HG02678 (cell line): Measurements from ENCODE around the gene UBE2F.

Source experiments
- ATAC-seq: cut with Tn5 transposase; IDR thresholded peaks from one replicate; pipeline ENCODE4 v1.9.1; 2021; ENCODE audit warnings: mild to moderate bottlenecking, moderate library complexity; ENCODE audit not compliant: unreplicated experiment

The UBE2F gene

DNA sequence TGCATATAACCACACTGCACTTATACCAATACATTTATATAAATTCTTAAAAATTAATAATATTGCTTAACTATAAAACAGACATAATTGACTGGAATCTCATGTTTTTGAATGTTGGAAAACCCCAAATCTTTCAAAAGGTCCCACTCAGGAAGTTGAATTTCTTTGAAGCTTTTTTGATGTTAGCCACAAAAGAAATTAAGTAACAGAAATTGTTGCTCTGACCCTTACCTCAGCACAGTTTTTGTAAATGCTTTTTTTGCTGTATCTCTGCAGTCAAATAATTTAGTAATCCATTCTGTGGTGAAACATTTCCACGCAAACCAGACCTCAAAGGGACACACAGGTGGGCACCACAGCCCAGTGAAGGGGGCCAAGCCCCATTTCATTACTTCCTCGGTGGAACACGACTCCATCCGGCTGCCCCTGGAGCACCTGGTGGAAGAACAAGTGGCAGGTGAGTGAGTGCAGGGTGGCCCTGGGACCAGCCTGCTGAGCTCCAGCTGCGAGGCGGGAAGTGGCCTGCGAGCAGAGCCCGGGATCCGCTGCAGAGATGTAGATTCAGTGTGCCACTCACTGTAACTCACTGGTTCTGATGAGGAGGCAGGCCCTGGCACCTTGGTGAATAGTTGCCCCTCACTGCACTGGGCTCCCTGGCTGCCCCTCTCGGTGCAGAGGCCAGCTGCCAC is 102.4 kb downstream of the UBE2F start:
- ATAC-seq = no peak

DNA sequence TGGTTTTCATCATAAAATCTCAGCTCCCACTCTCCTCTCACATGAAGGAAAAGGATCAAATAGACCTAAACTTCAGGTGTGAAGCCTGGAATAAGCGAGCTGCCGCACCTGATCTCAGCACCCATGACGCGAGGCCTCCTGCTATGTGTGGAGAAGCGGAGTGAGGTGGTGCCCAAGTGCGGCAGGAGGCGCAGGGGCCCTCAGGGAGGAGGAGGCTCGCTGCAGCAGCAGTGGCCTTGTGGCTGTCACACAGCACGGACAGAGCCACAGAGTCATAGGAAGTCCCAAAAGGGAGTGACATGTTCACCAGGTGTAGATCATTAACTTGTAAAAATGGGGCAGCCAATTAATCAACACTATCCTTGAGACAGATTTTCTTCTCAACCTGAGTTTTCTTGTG is 103.1 kb downstream of the UBE2F start:
- no peak for ATAC-seq

GRCh38 chr2:238075397-238075796 is 108.6 kb downstream of the UBE2F start:
- no peak for ATAC-seq

DNA sequence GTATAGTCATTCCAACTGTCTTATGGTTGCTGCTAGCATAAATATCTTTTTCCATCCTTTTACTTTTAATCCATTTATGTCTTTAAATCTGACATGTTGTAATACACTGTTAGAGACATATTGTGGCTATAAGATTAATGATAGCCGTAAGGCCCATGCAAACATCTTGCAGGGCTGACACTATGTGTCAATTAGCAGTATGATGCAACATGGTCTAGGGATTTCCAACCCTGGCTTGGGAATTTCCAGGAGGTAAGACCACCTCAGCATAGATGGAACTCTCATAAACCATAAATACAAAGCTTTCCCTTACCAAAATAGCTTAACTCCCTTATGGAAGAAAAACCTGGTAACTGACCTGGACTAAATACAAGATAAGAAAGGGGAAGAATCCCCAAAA is 110.5 kb downstream of the UBE2F start:
- no peak for ATAC-seq

GRCh38 chr2:238079874-238080327 is 113.1 kb downstream of the UBE2F start:
- no peak for ATAC-seq

GRCh38 chr2:238080518-238080917 is 113.7 kb downstream of the UBE2F start:
- no peak for ATAC-seq

DNA sequence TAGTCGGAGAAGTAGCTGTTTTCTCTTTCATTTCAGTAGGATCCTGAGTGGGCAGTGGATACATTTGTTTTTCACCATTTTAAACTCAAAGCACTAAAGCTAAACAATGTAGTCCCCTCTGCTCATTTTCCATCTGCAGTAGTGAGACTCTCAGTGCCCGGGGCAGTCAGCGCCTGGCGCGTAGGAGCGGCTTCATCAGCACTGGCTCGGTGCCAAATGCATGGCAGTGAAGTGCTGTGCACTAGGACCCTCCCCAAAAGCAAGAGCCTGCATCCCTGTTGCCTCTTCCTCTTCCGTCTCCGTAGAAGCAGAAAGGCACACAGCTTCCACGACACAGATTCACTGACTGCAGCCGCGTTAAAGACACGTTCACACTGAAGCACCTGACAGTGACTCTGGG is 114.3 kb downstream of the UBE2F start:
- ATAC-seq = no peak

DNA sequence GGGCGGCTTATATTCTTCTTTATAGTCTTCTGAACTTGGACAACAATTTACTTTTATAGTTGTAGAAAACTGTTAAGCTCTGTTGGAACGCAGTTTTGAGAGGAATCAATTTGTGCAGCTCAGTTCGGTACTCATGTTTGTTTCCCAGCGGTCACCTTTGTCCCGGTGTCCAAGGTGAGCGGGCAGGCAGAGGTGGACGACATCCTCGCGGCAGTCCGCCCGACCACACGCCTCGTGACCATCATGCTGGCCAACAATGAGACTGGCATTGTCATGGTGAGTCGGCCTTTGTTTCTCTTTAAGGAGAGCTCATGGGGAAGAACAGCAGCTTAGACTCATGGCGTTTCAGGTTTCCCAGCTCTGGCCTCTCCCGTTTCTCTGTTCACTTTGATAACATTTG is 114.7 kb downstream of the UBE2F start:
- no peak for ATAC-seq

DNA sequence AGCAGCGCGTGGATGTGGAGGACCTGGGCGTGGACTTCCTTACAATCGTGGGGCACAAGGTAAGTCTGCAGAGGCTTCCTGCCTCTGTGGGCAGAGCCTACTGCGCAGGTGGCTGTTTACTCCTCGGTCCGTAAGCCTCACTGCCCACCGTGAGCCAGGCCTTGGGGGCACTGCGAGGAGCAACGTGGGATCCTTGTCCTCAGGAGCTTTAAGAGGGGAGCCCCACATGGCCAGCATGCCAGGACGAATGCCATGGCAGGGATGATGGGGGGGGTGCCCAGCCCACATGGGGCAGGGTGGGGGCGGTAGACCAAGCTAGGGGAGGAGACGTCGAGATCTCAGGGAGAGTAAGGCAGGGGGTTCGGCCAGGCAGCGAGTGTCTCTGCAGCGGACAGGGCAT is 115.3 kb downstream of the UBE2F start:
- no peak for ATAC-seq

GRCh38 chr2:238082827-238083226 is 116.0 kb downstream of the UBE2F start:
- no peak for ATAC-seq

- no peak for ATAC-seq
These were observed 117.1 kb downstream of the UBE2F start for GRCh38 chr2:238083919-238084318.

DNA sequence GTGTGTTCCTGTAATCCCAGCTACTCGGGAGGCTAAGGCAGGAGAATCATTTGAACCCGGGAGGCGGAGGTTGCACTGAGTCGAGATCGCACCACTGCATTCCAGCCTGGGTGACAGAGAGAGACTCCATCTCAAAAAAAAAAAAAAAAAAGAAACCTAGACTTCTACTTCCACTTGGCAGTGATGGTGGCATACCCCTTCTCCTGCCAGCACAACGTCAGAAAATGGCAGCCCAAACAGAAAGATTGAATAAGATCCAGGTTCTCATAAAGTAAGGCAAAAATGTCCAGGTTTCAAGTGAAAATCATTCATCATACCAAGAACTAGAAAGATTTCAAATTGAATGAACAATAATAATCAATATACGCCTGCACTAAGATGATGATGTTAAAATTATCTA is 117.9 kb downstream of the UBE2F start:
- no peak for ATAC-seq

GRCh38 chr2:238085899-238086298 is 119.1 kb downstream of the UBE2F start:
- no peak for ATAC-seq

- no peak for ATAC-seq
These were observed 120.4 kb downstream of the UBE2F start for GRCh38 chr2:238087211-238087610.

- no peak for ATAC-seq
These were observed 124.1 kb downstream of the UBE2F start for GRCh38 chr2:238090887-238091286.

DNA sequence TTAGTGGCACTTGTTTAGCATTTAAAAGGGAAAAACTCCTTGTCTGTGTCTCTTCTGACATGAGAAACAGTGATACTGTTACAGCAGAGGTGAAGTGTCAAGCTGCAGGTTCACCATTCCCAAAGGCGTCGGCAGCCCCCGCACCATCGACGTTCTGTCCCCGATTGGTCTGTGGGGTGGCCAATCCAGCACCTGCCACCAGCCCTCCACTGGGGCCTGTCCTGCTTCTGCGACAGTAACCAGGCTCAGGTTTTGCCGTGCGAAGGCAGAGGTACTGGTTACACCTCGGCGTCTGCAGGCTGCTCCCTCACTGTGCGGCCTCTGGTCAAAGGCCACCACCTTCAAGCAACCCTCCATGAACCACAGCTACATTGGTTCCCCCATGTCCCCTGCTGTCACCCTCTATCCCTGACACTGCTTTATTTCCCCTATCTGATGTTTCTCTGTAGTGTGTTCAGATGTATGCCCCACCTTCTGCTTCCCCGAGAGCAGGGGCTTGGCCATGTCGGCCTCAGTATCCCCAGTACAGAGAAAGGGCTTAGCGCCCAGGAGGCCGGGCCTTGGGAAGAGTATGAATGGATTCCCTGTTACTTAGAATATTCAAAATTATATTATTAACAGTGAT is 124.7 kb downstream of the UBE2F start:
- no peak for ATAC-seq
